Liver (tissue), 9 donors: ENCODE data around the gene SLC7A11. TPM values are rescaled to one million over a fixed set of nuclear protein-coding genes. Genes with fewer than 3 reads are reported as not detected.

Source experiments
- DNase-seq: peaks from one replicate; pipeline ENCODE4 v3.0.0-alpha.2; 2017; ENCODE audit warnings: low spot score
- H3K27ac ChIP-seq, 2 donors: one replicate each; pipeline ENCODE4 v1.7.0; 2013; ENCODE audit warnings: inconsistent platforms in 2 of 2, low read length in 2 of 2, control low read depth in 1 of 2, low read depth in 1 of 2, mild to moderate bottlenecking in 1 of 2
- H3K27me3 ChIP-seq, 4 donors: one replicate each; pipeline versions ENCODE4 v1.6.1 to v1.7.0; 2013; ENCODE audit warnings: low read length in 3 of 4, inconsistent platforms in 1 of 4, mild to moderate bottlenecking in 1 of 4, moderate library complexity in 1 of 4; ENCODE audit not compliant: control insufficient read depth in 4 of 4, insufficient read depth in 4 of 4
- H3K36me3 ChIP-seq, 4 donors: one replicate each; pipeline versions ENCODE4 v1.6.1 to v1.7.0; 2013; ENCODE audit warnings: low read length in 3 of 4, mild to moderate bottlenecking in 3 of 4, low read depth in 1 of 4, moderate library complexity in 1 of 4; ENCODE audit not compliant: control insufficient read depth in 4 of 4, insufficient read depth in 3 of 4
- H3K4me1 ChIP-seq, 4 donors: one replicate each; pipeline versions ENCODE4 v1.6.1 to v1.7.0; 2013; ENCODE audit warnings: low read length in 3 of 4, mild to moderate bottlenecking in 3 of 4, moderate library complexity in 1 of 4; ENCODE audit not compliant: control insufficient read depth in 4 of 4, insufficient read depth in 4 of 4
- H3K4me3 ChIP-seq, 3 donors: one replicate each; pipeline versions ENCODE4 v1.6.1 to v1.7.0; 2013; ENCODE audit warnings: low read length in 3 of 3, control low read depth in 1 of 3, low read depth in 1 of 3, mild to moderate bottlenecking in 1 of 3
- H3K9ac ChIP-seq, 2 donors: one replicate each; pipeline ENCODE4 v1.7.0; 2013; ENCODE audit warnings: low read length in 2 of 2, mild to moderate bottlenecking in 2 of 2, moderate library complexity in 2 of 2, control low read depth in 1 of 2, low read depth in 1 of 2
- H3K9me3 ChIP-seq, 4 donors: one replicate each; pipeline versions ENCODE4 v1.6.1 to v1.7.0; 2013; ENCODE audit warnings: low read length in 3 of 4; ENCODE audit not compliant: control insufficient read depth in 4 of 4
- CTCF ChIP-seq: fragments of 150-350 bp; IDR thresholded peaks from 2 replicates; pipeline ENCODE4 v1.5.1; 2017; ENCODE audit warnings: improper control_type of control experiment, low read depth, low read length; ENCODE audit not compliant: missing input control
- EGR1 ChIP-seq, 2 donors: IDR thresholded peaks; 2 replicates each; pipeline ENCODE4 v1.6.1; 2016 to 2018; ENCODE audit warnings: antibody characterized with exemption in 2 of 2, low read depth in 2 of 2
- FOXA2 ChIP-seq: IDR thresholded peaks from 2 replicates; pipeline ENCODE4 v1.6.1; 2016; ENCODE audit warnings: antibody characterized with exemption
- HNF4G ChIP-seq: IDR thresholded peaks from 2 replicates; pipeline ENCODE4 v1.6.1; 2016; ENCODE audit warnings: antibody characterized with exemption
- JUND ChIP-seq, 2 donors: IDR thresholded peaks; 2 replicates each; pipeline ENCODE4 v1.6.1; 2016; ENCODE audit warnings: antibody characterized with exemption in 2 of 2
- MAX ChIP-seq: IDR thresholded peaks from 2 replicates; pipeline ENCODE4 v1.6.1; 2016; ENCODE audit warnings: antibody characterized with exemption
- RAD21 ChIP-seq, 2 donors: IDR thresholded peaks; 2 replicates each; pipeline ENCODE4 v1.6.1; 2016; ENCODE audit warnings: antibody characterized with exemption in 2 of 2, mild to moderate bottlenecking in 2 of 2
- REST ChIP-seq: IDR thresholded peaks from 2 replicates; pipeline ENCODE4 v1.6.1; 2016; ENCODE audit warnings: antibody characterized with exemption, mild to moderate bottlenecking
- SP1 ChIP-seq: IDR thresholded peaks from 2 replicates; pipeline ENCODE4 v1.6.1; 2018; ENCODE audit warnings: antibody characterized with exemption, mild to moderate bottlenecking
- TAF1 ChIP-seq: conservative IDR thresholded peaks from 2 replicates; pipeline ENCODE4 v1.6.1; 2016; ENCODE audit warnings: antibody characterized with exemption, mild to moderate bottlenecking
- YY1 ChIP-seq: IDR thresholded peaks from 2 replicates; pipeline ENCODE4 v1.6.1; 2016; ENCODE audit warnings: antibody characterized with exemption, mild to moderate bottlenecking
- ZBTB33 ChIP-seq: IDR thresholded peaks from 2 replicates; pipeline ENCODE4 v1.6.1; 2016; ENCODE audit warnings: antibody characterized with exemption
- WGBS: extraction: QIAGEN DNeasy Blood & Tissue Kit; methylation state at CpG from one replicate; pipeline ENCODE4 v1.1.7; 2013; 5-methylcytosine and 5-hydroxymethylcytosine counted together
- polyA plus RNA-seq, 2 donors: library from polyadenylated mRNA; stranded (reverse) in 1 of 2; unstranded in 1 of 2; fragments of 200-250 nt in 1 of 2; fragments of >200 nt in 1 of 2; fragmentation: Nextera tagmentation in 1 of 2; extraction: Ambion mirVana in 1 of 2; gene quantifications; one replicate each; pipeline versions ENCODE4 v1.2.1 to v1.2.3, GENCODE V29; 2013 to 2015
- total RNA-seq, 2 donors: library from RNA; depleted of rRNA; stranded (reverse); fragments of >200 nt; gene quantifications; one replicate each; pipeline ENCODE4 v1.2.3, GENCODE V29; 2014
- donor health status: healthy.
- donor health status: healthy.
- donor health status: healthy.
- donor health status: healthy.
- donor health status: healthy.

Gene SLC7A11
- total and polyA plus RNA-seq, 4 donors, result 0.02 to 1.9 (median 0.29) TPM

GRCh38 chr4:138161351-138161750 is 80.8 kb downstream of the SLC7A11 start (continued):
- no peak for TF ChIP-seq ZBTB33

- H3K27me3 ChIP-seq, result no peaks in the 10 kb centered on the region
- WGBS, result 92% methylated on average over 2 of the region's 2 CpGs
- no peak overlapping the region for H3K27ac ChIP-seq
- H3K4me1 ChIP-seq, result no peaks in the 10 kb centered on the region
- no peak overlapping the region for H3K9ac ChIP-seq
- TF ChIP-seq YY1, result no peak
- TF ChIP-seq EGR1 (IDR thresholded peaks at IDR 0.05; ENCODE audit: low read depth in 2 of 2), result no peak
- no peak for TF ChIP-seq FOXA2
- TF ChIP-seq REST, result no peak
- no peak for TF ChIP-seq HNF4G
- no peak for TF ChIP-seq JUND (IDR thresholded peaks at IDR 0.05)
- no peak for TF ChIP-seq CTCF
- TF ChIP-seq SP1, result no peak
- no peak overlapping the region for H3K4me3 ChIP-seq
- H3K36me3 ChIP-seq, result no peaks in the 10 kb centered on the region
- no peaks in the 10 kb centered on the region for H3K9me3 ChIP-seq
- DNase-seq, result no peak
These were observed 83.3 kb downstream of the SLC7A11 start for GRCh38 chr4:138158746-138159297.

GRCh38 chr4:138140879-138141278 is 101.3 kb downstream of the SLC7A11 start:
- Histone ChIP-seq H3K4me3 (no peak overlapping the region), H3K36me3 (no peaks in the 10 kb centered on the region), H3K27ac (no peak overlapping the region), H3K27me3 (no peaks in the 10 kb centered on the region), H3K4me1 (no peaks in the 10 kb centered on the region), H3K9me3 (no peaks in the 10 kb centered on the region), H3K9ac (no peak overlapping the region)
- no peak for TF ChIP-seq MAX
- TF ChIP-seq TAF1, result no peak
- TF ChIP-seq ZBTB33, result no peak
- no peak for TF ChIP-seq RAD21 (IDR thresholded peaks at IDR 0.05)
- no peak for TF ChIP-seq SP1
- no peak for TF ChIP-seq EGR1 (IDR thresholded peaks at IDR 0.05; ENCODE audit: low read depth in 2 of 2)
- TF ChIP-seq REST, result no peak
- no peak for DNase-seq
